H9 (cell line): ENCODE data around the gene HCFC2. TPM values are rescaled to one million over a fixed set of nuclear protein-coding genes. Genes with fewer than 3 reads are reported as not detected.

Experiments used
- DNase-seq: peaks from one replicate; pipeline ENCODE4 v3.0.0-alpha.2; 2017
- H2AFZ ChIP-seq: one replicate; pipeline ENCODE4 v1.6.1; 2013; ENCODE audit warnings: mild to moderate bottlenecking, low read length, control low read depth, moderate library complexity
- H2AK5ac ChIP-seq: 2 replicates; pipeline ENCODE4 v1.6.1; 2013; ENCODE audit warnings: low read length, control low read depth, mixed read lengths; ENCODE audit not compliant: insufficient read length
- H2BK120ac ChIP-seq: one replicate; pipeline ENCODE4 v1.6.1; 2013; ENCODE audit warnings: low read depth, mild to moderate bottlenecking, low read length, control low read depth, inconsistent platforms; ENCODE audit not compliant: poor library complexity, severe bottlenecking
- H2BK12ac ChIP-seq: 2 replicates; pipeline ENCODE4 v1.6.1; 2013; ENCODE audit warnings: low read length, control low read depth, mixed read lengths, low read depth; ENCODE audit not compliant: insufficient read length
- H2BK15ac ChIP-seq: 2 replicates; pipeline ENCODE4 v1.6.1; 2013; ENCODE audit warnings: low read depth, low read length, control low read depth
- H2BK20ac ChIP-seq: one replicate; pipeline ENCODE4 v1.6.1; 2013; ENCODE audit warnings: low read depth, mild to moderate bottlenecking, low read length, control low read depth, inconsistent platforms; ENCODE audit not compliant: poor library complexity, severe bottlenecking
- H2BK5ac ChIP-seq: 2 replicates; pipeline ENCODE4 v1.6.1; 2013; ENCODE audit warnings: low read length, control low read depth, mixed read lengths; ENCODE audit not compliant: insufficient read length
- H3K14ac ChIP-seq: 2 replicates; pipeline ENCODE4 v1.6.1; 2013; ENCODE audit warnings: low read length, control low read depth; ENCODE audit not compliant: insufficient read depth
- H3K18ac ChIP-seq: 2 replicates; pipeline ENCODE4 v1.6.1; 2013; ENCODE audit warnings: low read depth, mild to moderate bottlenecking, mixed read lengths, low read length, control low read depth; ENCODE audit not compliant: insufficient read length
- H3K23ac ChIP-seq: 2 replicates; pipeline ENCODE4 v1.6.1; 2013; ENCODE audit warnings: low read length, control low read depth, mixed read lengths, low read depth; ENCODE audit not compliant: insufficient read length
- H3K23me2 ChIP-seq: 2 replicates; pipeline ENCODE4 v1.6.1; 2013; ENCODE audit warnings: low read depth, mild to moderate bottlenecking, mixed read lengths, low read length, control low read depth; ENCODE audit not compliant: insufficient read length, poor library complexity, severe bottlenecking
- H3K27ac ChIP-seq: 2 replicates; pipeline ENCODE4 v1.5.1; 2013; ENCODE audit warnings: low read length, control low read depth, mixed read lengths, low read depth; ENCODE audit not compliant: insufficient read length
- H3K27me3 ChIP-seq: 2 replicates; pipeline ENCODE4 v1.6.1; 2013; ENCODE audit warnings: low read length, control low read depth, inconsistent platforms; ENCODE audit not compliant: insufficient read depth
- H3K4ac ChIP-seq: 2 replicates; pipeline ENCODE4 v1.6.1; 2013; ENCODE audit warnings: low read depth, mild to moderate bottlenecking, control low read depth, inconsistent platforms, low read length, moderate library complexity
- H3K4me1 ChIP-seq: 2 replicates; pipeline ENCODE4 v1.6.1; 2013; ENCODE audit warnings: low read length, control low read depth, inconsistent platforms; ENCODE audit not compliant: insufficient read depth
- H3K4me2 ChIP-seq: 2 replicates; pipeline ENCODE4 v1.6.1; 2013; ENCODE audit warnings: low read length, control low read depth, mixed read lengths; ENCODE audit not compliant: insufficient read length, insufficient read depth
- H3K56ac ChIP-seq: 2 replicates; pipeline ENCODE4 v1.6.1; 2013; ENCODE audit warnings: low read depth, mild to moderate bottlenecking, mixed read lengths, low read length, control low read depth; ENCODE audit not compliant: insufficient read length
- H3K79me1 ChIP-seq: 2 replicates; pipeline ENCODE4 v1.6.1; 2013; ENCODE audit warnings: low read depth, mild to moderate bottlenecking, moderate library complexity, low read length, control low read depth, inconsistent platforms; ENCODE audit not compliant: insufficient read depth, poor library complexity, severe bottlenecking
- H3K79me2 ChIP-seq: 2 replicates; pipeline ENCODE4 v1.6.1; 2013; ENCODE audit warnings: low read length, control low read depth, inconsistent platforms; ENCODE audit not compliant: insufficient read depth
- H3K9ac ChIP-seq: 2 replicates; pipeline ENCODE4 v1.6.1; 2013; ENCODE audit warnings: low read length, control low read depth, mixed read lengths; ENCODE audit not compliant: insufficient read length; ENCODE audit errors: extremely low read depth
- H3K9me3 ChIP-seq: one replicate; pipeline ENCODE4 v1.6.1; 2013; ENCODE audit warnings: low read depth, low read length, inconsistent platforms; ENCODE audit not compliant: control insufficient read depth
- H3T11ph ChIP-seq: one replicate; pipeline ENCODE4 v1.6.1; 2013; ENCODE audit warnings: mild to moderate bottlenecking, low read length, control low read depth, inconsistent platforms
- H4K20me1 ChIP-seq: one replicate; pipeline ENCODE4 v1.6.1; 2013; ENCODE audit not compliant: control insufficient read depth, insufficient read length, insufficient read depth
- H4K5ac ChIP-seq: 2 replicates; pipeline ENCODE4 v1.6.1; 2013; ENCODE audit warnings: low read depth, mild to moderate bottlenecking, mixed read lengths, low read length, control low read depth; ENCODE audit not compliant: insufficient read length
- H4K8ac ChIP-seq: replicated peaks from 2 replicates; pipeline ENCODE4 v1.6.1; 2013; ENCODE audit warnings: low read length, control low read depth, mixed read lengths, low read depth; ENCODE audit not compliant: insufficient read length
- H4K91ac ChIP-seq: 2 replicates; pipeline ENCODE4 v1.6.1; 2013; ENCODE audit warnings: low read depth, mild to moderate bottlenecking, moderate library complexity, mixed read lengths, low read length, control low read depth; ENCODE audit not compliant: insufficient read length
- H3K27ac Mint-ChIP-seq, 3 experiments: 2 replicates in 2 of 3; 3 replicates in 1 of 3; pipeline ENCODE4 v1.8.0; 2020 to 2021; ENCODE audit warnings: mixed read lengths in 3 of 3, mild to moderate bottlenecking in 1 of 3, moderate library complexity in 1 of 3
- H3K27me3 Mint-ChIP-seq: 2 replicates; pipeline ENCODE4 v1.8.0; 2021; ENCODE audit warnings: low read depth, mild to moderate bottlenecking, moderate library complexity, mixed read lengths
- H3K36me3 Mint-ChIP-seq, 3 experiments: 2 replicates in 2 of 3; 3 replicates in 1 of 3; pipeline ENCODE4 v1.8.0; 2020 to 2021; ENCODE audit warnings: low read depth in 3 of 3, mixed read lengths in 3 of 3; ENCODE audit not compliant: insufficient read depth in 1 of 3
- H3K4me1 Mint-ChIP-seq, 2 experiments: 2 replicates each; pipeline ENCODE4 v1.8.0; 2020; ENCODE audit warnings: mixed read lengths in 2 of 2
- H3K4me3 Mint-ChIP-seq, 2 experiments: 2 replicates in 1 of 2; 3 replicates in 1 of 2; pipeline ENCODE4 v1.8.0; 2020 to 2021; ENCODE audit warnings: mild to moderate bottlenecking in 2 of 2, mixed read lengths in 2 of 2, moderate library complexity in 1 of 2
- H3K9me3 Mint-ChIP-seq, 2 experiments: 2 replicates in 1 of 2; 3 replicates in 1 of 2; pipeline ENCODE4 v1.8.0; 2020; ENCODE audit warnings: mild to moderate bottlenecking in 2 of 2, mixed read lengths in 2 of 2, moderate library complexity in 1 of 2
- total RNA-seq: library from RNA; stranded (reverse); gene quantifications from 2 replicates; pipeline ENCODE4 v1.2.1, GENCODE V29; 2021
- TF ChIP-seq, protein P1 (sequence below): fragments of 200-600 bp; sonication (generic); conservative IDR thresholded peaks from 3 replicates; pipeline ENCODE4 v1.8.0; 2021; ENCODE audit warnings: antibody characterized with exemption, mild to moderate bottlenecking

The HCFC2 gene
- total RNA-seq, 1 experiment from 2014 or later, result 1.9 TPM

DNA sequence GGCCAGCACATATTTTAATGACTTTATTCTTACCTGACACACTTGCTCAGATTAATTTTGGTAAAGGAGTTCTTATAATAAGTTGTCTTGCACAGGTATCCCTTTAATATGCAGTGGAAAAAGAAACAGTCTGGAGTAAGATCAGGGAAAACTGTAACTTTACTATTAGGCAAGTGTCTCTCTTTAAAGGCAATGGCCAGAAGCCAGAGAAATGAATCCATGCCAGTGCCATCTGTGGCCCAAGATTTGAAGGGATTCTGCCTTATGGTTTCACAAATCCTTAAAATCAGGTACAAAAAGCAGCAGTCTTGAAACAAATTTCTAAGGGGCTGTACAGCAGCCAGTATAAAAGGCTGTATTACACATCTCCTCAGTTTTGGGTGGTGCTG, 51.2 kb downstream of the HCFC2 start:
- no peaks in the 10 kb centered on the region for H3K9me3 Mint-ChIP-seq
- no peaks in the 10 kb centered on the region for H3K9me3 ChIP-seq
- H3K4me3 Mint-ChIP-seq, result no peak overlapping the region
- H3K36me3 Mint-ChIP-seq, result peaks cover 12 to 32% (median 28%) of the 10 kb centered on the region in 3 experiments; a peak in 6 of 7 replicates
- TF ChIP-seq, protein P1, sequence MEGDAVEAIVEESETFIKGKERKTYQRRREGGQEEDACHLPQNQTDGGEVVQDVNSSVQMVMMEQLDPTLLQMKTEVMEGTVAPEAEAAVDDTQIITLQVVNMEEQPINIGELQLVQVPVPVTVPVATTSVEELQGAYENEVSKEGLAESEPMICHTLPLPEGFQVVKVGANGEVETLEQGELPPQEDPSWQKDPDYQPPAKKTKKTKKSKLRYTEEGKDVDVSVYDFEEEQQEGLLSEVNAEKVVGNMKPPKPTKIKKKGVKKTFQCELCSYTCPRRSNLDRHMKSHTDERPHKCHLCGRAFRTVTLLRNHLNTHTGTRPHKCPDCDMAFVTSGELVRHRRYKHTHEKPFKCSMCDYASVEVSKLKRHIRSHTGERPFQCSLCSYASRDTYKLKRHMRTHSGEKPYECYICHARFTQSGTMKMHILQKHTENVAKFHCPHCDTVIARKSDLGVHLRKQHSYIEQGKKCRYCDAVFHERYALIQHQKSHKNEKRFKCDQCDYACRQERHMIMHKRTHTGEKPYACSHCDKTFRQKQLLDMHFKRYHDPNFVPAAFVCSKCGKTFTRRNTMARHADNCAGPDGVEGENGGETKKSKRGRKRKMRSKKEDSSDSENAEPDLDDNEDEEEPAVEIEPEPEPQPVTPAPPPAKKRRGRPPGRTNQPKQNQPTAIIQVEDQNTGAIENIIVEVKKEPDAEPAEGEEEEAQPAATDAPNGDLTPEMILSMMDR, result no peak
- H2AK5ac ChIP-seq, result no peak overlapping the region
- no peaks in the 10 kb centered on the region for H3K27me3 Mint-ChIP-seq
- H3K27ac ChIP-seq, result no peak overlapping the region
- no peak overlapping the region for H3K4ac ChIP-seq
- no peak overlapping the region for H3K23ac ChIP-seq
- no peak for DNase-seq
- no peak overlapping the region for H2AFZ ChIP-seq
- no peaks in the 10 kb centered on the region for H4K20me1 ChIP-seq
- no peak overlapping the region for H4K91ac ChIP-seq
- no peak overlapping the region for H3K18ac ChIP-seq
- H4K5ac ChIP-seq, result no peak overlapping the region
- H4K8ac ChIP-seq, result no peak overlapping the region
- no peak overlapping the region for H2BK12ac ChIP-seq
- no peaks in the 10 kb centered on the region for H3K79me1 ChIP-seq
- H2BK20ac ChIP-seq, result no peak overlapping the region
- 0 out of 4 replicates have a peak, but pooled peaks cover 0 to 3% of the 10 kb centered on the region in 2 experiments for H3K4me1 Mint-ChIP-seq
- H3K27ac Mint-ChIP-seq, result peak overlapping the region in 2 of 3 experiments; percentile 47 to 86; a peak in 4 of 7 replicates
- no peak overlapping the region for H2BK15ac ChIP-seq
- H2BK120ac ChIP-seq, result no peak overlapping the region
- H3K9ac ChIP-seq, result no peak overlapping the region
- H3K79me2 ChIP-seq, result no peaks in the 10 kb centered on the region
- no peak overlapping the region for H3K4me2 ChIP-seq
- no peak overlapping the region for H3K14ac ChIP-seq
- no peaks in the 10 kb centered on the region for H3K23me2 ChIP-seq
- H3K56ac ChIP-seq, result no peak overlapping the region
- no peak overlapping the region for H3T11ph ChIP-seq
- no peak overlapping the region for H2BK5ac ChIP-seq
- H3K27me3 ChIP-seq, result no peaks in the 10 kb centered on the region
- H3K4me1 ChIP-seq, result no peaks in the 10 kb centered on the region
